NB4 (cell line): Measurements from ENCODE around the gene IFNLR1.

Source experiments
- CTCF ChIP-seq: IDR thresholded peaks from one replicate; pipeline ENCODE4 v1.5.1; 2012; ENCODE audit warnings: low read depth, low read length
- MYC ChIP-seq: IDR thresholded peaks from 2 replicates; pipeline ENCODE4 v1.6.1; 2011; ENCODE audit warnings: low read depth, low read length
- POLR2A ChIP-seq: IDR thresholded peaks from 2 replicates; pipeline ENCODE4 v1.6.1; 2011; ENCODE audit warnings: mild to moderate bottlenecking; ENCODE audit not compliant: insufficient read length; ENCODE audit errors: extremely low read depth

DNA sequence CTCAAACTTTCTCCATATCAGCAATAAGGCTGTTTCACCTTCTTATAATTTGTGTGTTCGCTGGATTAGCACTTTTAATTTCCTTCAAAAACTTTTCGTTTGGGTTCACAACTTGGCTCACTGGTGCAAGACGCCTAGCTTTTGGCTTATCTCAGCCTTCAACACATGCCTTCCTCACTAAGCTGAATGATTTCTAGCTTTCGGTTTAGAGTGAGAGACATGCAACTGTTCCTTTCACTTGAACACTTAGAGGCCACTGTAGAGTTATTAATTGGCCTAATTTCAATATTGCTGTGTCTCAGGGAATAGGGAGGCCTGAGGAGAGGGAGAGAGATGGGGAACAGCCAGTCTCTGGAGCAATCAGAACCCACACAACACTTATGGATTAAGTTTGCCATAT lies 41.2 kb upstream of the IFNLR1 start:
- TF ChIP-seq CTCF (no peak), POLR2A (no peak), MYC (no peak)
